ENCODE measurements around the gene KCNK18. TPM values are rescaled to one million over a fixed set of nuclear protein-coding genes. Genes with fewer than 3 reads are reported as not detected.

The KCNK18 gene
- total RNA-seq, 1 donor from 2014 or later = not detected

GRCh38 chr10:117164592-117165537, 32.4 kb upstream of the KCNK18 start:
- H3K27me3 ChIP-seq (ENCODE audit: low read depth) = peaks cover 99% of the 10 kb centered on the region
- TF ChIP-seq CTCF (IDR thresholded peaks at IDR 0.05) = no peak
- intact Hi-C loops (cut with DNase I) = no loop called here
- H3K36me3 ChIP-seq = no peaks in the 10 kb centered on the region
- H3K9me3 ChIP-seq = no peaks in the 10 kb centered on the region
- DNase-seq (no peak), ATAC-seq (no peak)
- no peak overlapping the region for H3K27ac ChIP-seq
- peak overlapping the region; percentile 40 for H3K4me3 ChIP-seq
- H3K4me1 ChIP-seq = peaks cover 37% of the 10 kb centered on the region

GRCh38 chr10:117165538-117166417, 31.5 kb upstream of the KCNK18 start:
- Histone ChIP-seq H3K4me3 (peak overlapping the region; percentile 40), H3K9me3 (no peaks in the 10 kb centered on the region), H3K27me3 (ENCODE audit: low read depth) (peaks cover 99% of the 10 kb centered on the region), H3K36me3 (no peaks in the 10 kb centered on the region), H3K27ac (no peak overlapping the region), H3K4me1 (peaks cover 37% of the 10 kb centered on the region)
- ATAC-seq = peak; percentile 62 to 69
- DNase-seq = peak; percentile 59
- TF ChIP-seq CTCF (IDR thresholded peaks at IDR 0.05) = peak; percentile 48
- intact Hi-C loops (cut with DNase I) = no loop called here

- no peak for ATAC-seq
- intact Hi-C loops (cut with DNase I) = no loop called here
- Histone ChIP-seq H3K27me3 (ENCODE audit: low read depth) (peaks cover 99% of the 10 kb centered on the region), H3K27ac (no peak overlapping the region), H3K36me3 (no peaks in the 10 kb centered on the region), H3K9me3 (no peaks in the 10 kb centered on the region), H3K4me3 (no peak overlapping the region), H3K4me1 (peaks cover 37% of the 10 kb centered on the region)
- no peak for TF ChIP-seq CTCF (IDR thresholded peaks at IDR 0.05)
- DNase-seq = no peak
These were observed 30.6 kb upstream of the KCNK18 start for GRCh38 chr10:117166418-117167345.

GRCh38 chr10:117167346-117167788, 29.9 kb upstream of the KCNK18 start:
- DNase-seq (no peak), ATAC-seq (no peak)
- intact Hi-C loops (cut with DNase I) = no loop called here
- H3K27me3 ChIP-seq (ENCODE audit: low read depth) = peaks cover 99% of the 10 kb centered on the region
- no peaks in the 10 kb centered on the region for H3K36me3 ChIP-seq
- no peak for TF ChIP-seq CTCF (IDR thresholded peaks at IDR 0.05)
- no peak overlapping the region for H3K4me3 ChIP-seq
- no peak overlapping the region for H3K27ac ChIP-seq
- peaks cover 37% of the 10 kb centered on the region for H3K4me1 ChIP-seq
- H3K9me3 ChIP-seq = no peaks in the 10 kb centered on the region

All from lower lobe of right lung (tissue), 2 donors.